WTC11 (cell line): ENCODE measurements around the gene HELQ. TPM values are rescaled to one million over a fixed set of nuclear protein-coding genes. Genes with fewer than 3 reads are reported as not detected.

ENCODE experiments used
- ATAC-seq: fragments of 200-7000 bp; cut with Tn5 transposase; 2 replicates; pipeline ENCODE4 v1.10.0; 2021; ENCODE audit warnings: mild to moderate bottlenecking, moderate library complexity
- CTCF ChIA-PET: fragments of 300-600 bp; sonication (Branson Sonifier 250); formaldehyde crosslinking; loops from one replicate; lab custom pipeline; 2021; ENCODE audit warnings: antibody characterized with exemption; lab: Charles Lee
- POLR2A ChIA-PET: fragments of 350-600 bp; sonication (Branson Sonifier 250); formaldehyde crosslinking; loops from one replicate; lab custom pipeline; 2021; ENCODE audit warnings: antibody characterized with exemption; lab: Charles Lee
- DNase-seq: peaks from one replicate; pipeline ENCODE4 v3.0.0; 2021; ENCODE audit warnings: low spot score
- H3K27ac Mint-ChIP-seq: 2 replicates; pipeline ENCODE4 v1.8.0; 2021; ENCODE audit warnings: mixed read lengths
- H3K27me3 Mint-ChIP-seq: 2 replicates; pipeline ENCODE4 v1.8.0; 2021; ENCODE audit warnings: low read depth, mild to moderate bottlenecking, moderate library complexity, mixed read lengths
- H3K36me3 Mint-ChIP-seq: 2 replicates; pipeline ENCODE4 v1.8.0; 2021; ENCODE audit warnings: mixed read lengths
- H3K4me1 Mint-ChIP-seq: 2 replicates; pipeline ENCODE4 v1.8.0; 2022; ENCODE audit warnings: mixed read lengths
- H3K4me3 Mint-ChIP-seq: 2 replicates; pipeline ENCODE4 v1.8.0; 2021; ENCODE audit warnings: mild to moderate bottlenecking, moderate library complexity, mixed read lengths
- H3K9me3 Mint-ChIP-seq: 2 replicates; pipeline ENCODE4 v1.8.0; 2021; ENCODE audit warnings: mixed read lengths
- ATF6 ChIP-seq: sonication (generic); formaldehyde crosslinking; IDR thresholded peaks from 2 replicates; pipeline ENCODE4 v1.8.1; 2023; ENCODE audit warnings: mild to moderate bottlenecking, missing genetic modification reagents
- ESRRA ChIP-seq: sonication (generic); formaldehyde crosslinking; IDR thresholded peaks from 2 replicates; pipeline ENCODE4 v1.8.1; 2022; ENCODE audit warnings: mild to moderate bottlenecking, missing genetic modification reagents, borderline replicate concordance
- ETV6 ChIP-seq: sonication (generic); formaldehyde crosslinking; IDR thresholded peaks from 2 replicates; pipeline ENCODE4 v1.8.1; 2022; ENCODE audit warnings: mild to moderate bottlenecking, missing genetic modification reagents
- JAZF1 ChIP-seq: fragments of 250-450 bp; sonication (Bioruptor Pico); IDR thresholded peaks from 2 replicates; pipeline ENCODE4 v1.9.0; 2021; ENCODE audit warnings: moderate library complexity, mild to moderate bottlenecking, inconsistent platforms
- JUN ChIP-seq: sonication (generic); formaldehyde crosslinking; IDR thresholded peaks from 2 replicates; pipeline ENCODE4 v1.8.0; 2023; ENCODE audit warnings: mild to moderate bottlenecking, missing genetic modification reagents
- KAT7 ChIP-seq: sonication (generic); formaldehyde crosslinking; IDR thresholded peaks from 2 replicates; pipeline ENCODE4 v1.8.1; 2023; ENCODE audit warnings: missing genetic modification reagents, mild to moderate bottlenecking, borderline replicate concordance
- NR3C1 ChIP-seq: sonication (generic); formaldehyde crosslinking; conservative IDR thresholded peaks from 2 replicates; pipeline ENCODE4 v1.8.1; 2023; ENCODE audit warnings: low read depth, mild to moderate bottlenecking, missing genetic modification reagents
- RELA ChIP-seq: sonication (generic); formaldehyde crosslinking; IDR thresholded peaks from 2 replicates; pipeline ENCODE4 v1.8.1; 2022; ENCODE audit warnings: missing genetic modification reagents, mild to moderate bottlenecking, borderline replicate concordance
- SOX15 ChIP-seq: fragments of 250-450 bp; sonication (Bioruptor Pico); IDR thresholded peaks from 2 replicates; pipeline ENCODE4 v1.9.0; 2021; ENCODE audit warnings: mild to moderate bottlenecking
- TP53 ChIP-seq: sonication (generic); formaldehyde crosslinking; IDR thresholded peaks from 2 replicates; pipeline ENCODE4 v1.8.1; 2023; ENCODE audit warnings: mild to moderate bottlenecking, missing genetic modification reagents
- ZBTB21 ChIP-seq: sonication (generic); formaldehyde crosslinking; IDR thresholded peaks from 2 replicates; pipeline ENCODE4 v1.8.1; 2023; ENCODE audit warnings: mild to moderate bottlenecking, missing genetic modification reagents, borderline replicate concordance
- ZBTB43 ChIP-seq: sonication (generic); formaldehyde crosslinking; IDR thresholded peaks from 2 replicates; pipeline ENCODE4 v1.8.1; 2023; ENCODE audit warnings: mild to moderate bottlenecking, missing genetic modification reagents
- ZNF121 ChIP-seq: sonication (generic); formaldehyde crosslinking; IDR thresholded peaks from 2 replicates; pipeline ENCODE4 v1.8.0; 2023; ENCODE audit warnings: missing genetic modification reagents
- ZNF317 ChIP-seq: sonication (generic); formaldehyde crosslinking; IDR thresholded peaks from 2 replicates; pipeline ENCODE4 v1.8.1; 2023; ENCODE audit warnings: low read depth, mild to moderate bottlenecking, moderate library complexity, missing genetic modification reagents, borderline replicate concordance
- ZNF396 ChIP-seq: fragments of 250-450 bp; sonication (Bioruptor Pico); IDR thresholded peaks from 2 replicates; pipeline ENCODE4 v1.8.0; 2021; ENCODE audit warnings: mild to moderate bottlenecking, moderate library complexity, borderline replicate concordance
- ZNF423 ChIP-seq: fragments of 250-450 bp; sonication (Bioruptor Pico); IDR thresholded peaks from 2 replicates; pipeline ENCODE4 v2.1.2; 2022; ENCODE audit warnings: mild to moderate bottlenecking, moderate library complexity
- total RNA-seq: library from RNA; stranded (reverse); gene quantifications from 3 replicates; pipeline ENCODE4 v1.2.3, GENCODE V29; 2021
- TF ChIP-seq, protein P1 (sequence below): sonication (generic); formaldehyde crosslinking; IDR thresholded peaks from 2 replicates; pipeline ENCODE4 v1.8.1; 2023; ENCODE audit warnings: mild to moderate bottlenecking, moderate library complexity, missing genetic modification reagents
- TF ChIP-seq, protein P2 (sequence below): sonication (generic); formaldehyde crosslinking; IDR thresholded peaks from 2 replicates; pipeline ENCODE4 v1.8.0; 2022; ENCODE audit warnings: mild to moderate bottlenecking, missing genetic modification reagents
- TF ChIP-seq, protein P3 (sequence below): sonication (generic); formaldehyde crosslinking; IDR thresholded peaks from 2 replicates; pipeline ENCODE4 v1.8.1; 2023; ENCODE audit warnings: mild to moderate bottlenecking, missing genetic modification reagents, moderate library complexity
- TF ChIP-seq, protein P4 (sequence below): sonication (generic); formaldehyde crosslinking; IDR thresholded peaks from 2 replicates; pipeline ENCODE4 v1.8.1; 2022; ENCODE audit warnings: low read depth, mild to moderate bottlenecking, moderate library complexity, missing genetic modification reagents, borderline replicate concordance
- TF ChIP-seq, protein P5 (sequence below): fragments of 250-450 bp; sonication (Bioruptor Pico); IDR thresholded peaks from 2 replicates; pipeline ENCODE4 v1.8.0; 2021; ENCODE audit warnings: mild to moderate bottlenecking
- TF ChIP-seq, protein P6 (sequence below): fragments of 250-450 bp; sonication (Bioruptor Pico); IDR thresholded peaks from 2 replicates; pipeline ENCODE4 v2.1.2; 2022; ENCODE audit warnings: mild to moderate bottlenecking, moderate library complexity
- TF ChIP-seq, protein P7 (sequence below): sonication (generic); formaldehyde crosslinking; IDR thresholded peaks from 2 replicates; pipeline ENCODE4 v1.8.1; 2022; ENCODE audit warnings: low read depth, missing genetic modification reagents, borderline replicate concordance

Gene HELQ
- total RNA-seq, 1 experiment from 2014 or later: 10.1 TPM

GRCh38 chr4:83382850-83383249 is 72.8 kb downstream of the HELQ start (continued):
- TF ChIP-seq, protein P1, sequence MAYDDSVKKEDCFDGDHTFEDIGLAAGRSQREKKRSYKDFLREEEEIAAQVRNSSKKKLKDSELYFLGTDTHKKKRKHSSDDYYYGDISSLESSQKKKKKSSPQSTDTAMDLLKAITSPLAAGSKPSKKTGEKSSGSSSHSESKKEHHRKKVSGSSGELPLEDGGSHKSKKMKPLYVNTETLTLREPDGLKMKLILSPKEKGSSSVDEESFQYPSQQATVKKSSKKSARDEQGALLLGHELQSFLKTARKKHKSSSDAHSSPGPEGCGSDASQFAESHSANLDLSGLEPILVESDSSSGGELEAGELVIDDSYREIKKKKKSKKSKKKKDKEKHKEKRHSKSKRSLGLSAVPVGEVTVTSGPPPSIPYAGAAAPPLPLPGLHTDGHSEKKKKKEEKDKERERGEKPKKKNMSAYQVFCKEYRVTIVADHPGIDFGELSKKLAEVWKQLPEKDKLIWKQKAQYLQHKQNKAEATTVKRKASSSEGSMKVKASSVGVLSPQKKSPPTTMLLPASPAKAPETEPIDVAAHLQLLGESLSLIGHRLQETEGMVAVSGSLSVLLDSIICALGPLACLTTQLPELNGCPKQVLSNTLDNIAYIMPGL (CRISPR knock-in tag): no peak
- TF ChIP-seq, protein P2, sequence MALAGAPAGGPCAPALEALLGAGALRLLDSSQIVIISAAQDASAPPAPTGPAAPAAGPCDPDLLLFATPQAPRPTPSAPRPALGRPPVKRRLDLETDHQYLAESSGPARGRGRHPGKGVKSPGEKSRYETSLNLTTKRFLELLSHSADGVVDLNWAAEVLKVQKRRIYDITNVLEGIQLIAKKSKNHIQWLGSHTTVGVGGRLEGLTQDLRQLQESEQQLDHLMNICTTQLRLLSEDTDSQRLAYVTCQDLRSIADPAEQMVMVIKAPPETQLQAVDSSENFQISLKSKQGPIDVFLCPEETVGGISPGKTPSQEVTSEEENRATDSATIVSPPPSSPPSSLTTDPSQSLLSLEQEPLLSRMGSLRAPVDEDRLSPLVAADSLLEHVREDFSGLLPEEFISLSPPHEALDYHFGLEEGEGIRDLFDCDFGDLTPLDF (CRISPR knock-in tag): no peak
- no peak for TF ChIP-seq RELA (CRISPR knock-in tag)
- TF ChIP-seq, protein P3, sequence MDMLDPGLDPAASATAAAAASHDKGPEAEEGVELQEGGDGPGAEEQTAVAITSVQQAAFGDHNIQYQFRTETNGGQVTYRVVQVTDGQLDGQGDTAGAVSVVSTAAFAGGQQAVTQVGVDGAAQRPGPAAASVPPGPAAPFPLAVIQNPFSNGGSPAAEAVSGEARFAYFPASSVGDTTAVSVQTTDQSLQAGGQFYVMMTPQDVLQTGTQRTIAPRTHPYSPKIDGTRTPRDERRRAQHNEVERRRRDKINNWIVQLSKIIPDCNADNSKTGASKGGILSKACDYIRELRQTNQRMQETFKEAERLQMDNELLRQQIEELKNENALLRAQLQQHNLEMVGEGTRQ (CRISPR knock-in tag): no peak
- TF ChIP-seq, protein P4, sequence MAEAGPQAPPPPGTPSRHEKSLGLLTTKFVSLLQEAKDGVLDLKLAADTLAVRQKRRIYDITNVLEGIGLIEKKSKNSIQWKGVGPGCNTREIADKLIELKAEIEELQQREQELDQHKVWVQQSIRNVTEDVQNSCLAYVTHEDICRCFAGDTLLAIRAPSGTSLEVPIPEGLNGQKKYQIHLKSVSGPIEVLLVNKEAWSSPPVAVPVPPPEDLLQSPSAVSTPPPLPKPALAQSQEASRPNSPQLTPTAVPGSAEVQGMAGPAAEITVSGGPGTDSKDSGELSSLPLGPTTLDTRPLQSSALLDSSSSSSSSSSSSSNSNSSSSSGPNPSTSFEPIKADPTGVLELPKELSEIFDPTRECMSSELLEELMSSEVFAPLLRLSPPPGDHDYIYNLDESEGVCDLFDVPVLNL (CRISPR knock-in tag): no peak
- no peak for TF ChIP-seq ETV6 (CRISPR knock-in tag)
- no peak for TF ChIP-seq ZNF317 (CRISPR knock-in tag)
- no peak for TF ChIP-seq JAZF1 (CRISPR knock-in tag)
- TF ChIP-seq ZBTB43 (CRISPR knock-in tag): no peak
- no peak for TF ChIP-seq ZNF423 (CRISPR knock-in tag)
- TF ChIP-seq JUN: no peak
- TF ChIP-seq SOX15 (CRISPR knock-in tag): no peak
- TF ChIP-seq TP53 (CRISPR knock-in tag): no peak

GRCh38 chr4:83381173-83381572 is 74.5 kb downstream of the HELQ start:
- Mint-ChIP-seq H3K27me3 (peaks cover 51% of the 10 kb centered on the region), H3K27ac (no peak overlapping the region), H3K36me3 (peaks cover 28% of the 10 kb centered on the region), H3K4me3 (no peak overlapping the region), H3K9me3 (peaks cover 62% of the 10 kb centered on the region), H3K4me1 (no peaks in the 10 kb centered on the region; the same call in 1 of the 2 replicates)
- CTCF ChIA-PET: no interaction called here
- POLR2A ChIA-PET: no interaction called here
- no peak for ATAC-seq
- no peak for DNase-seq
- TF ChIP-seq, protein P5, sequence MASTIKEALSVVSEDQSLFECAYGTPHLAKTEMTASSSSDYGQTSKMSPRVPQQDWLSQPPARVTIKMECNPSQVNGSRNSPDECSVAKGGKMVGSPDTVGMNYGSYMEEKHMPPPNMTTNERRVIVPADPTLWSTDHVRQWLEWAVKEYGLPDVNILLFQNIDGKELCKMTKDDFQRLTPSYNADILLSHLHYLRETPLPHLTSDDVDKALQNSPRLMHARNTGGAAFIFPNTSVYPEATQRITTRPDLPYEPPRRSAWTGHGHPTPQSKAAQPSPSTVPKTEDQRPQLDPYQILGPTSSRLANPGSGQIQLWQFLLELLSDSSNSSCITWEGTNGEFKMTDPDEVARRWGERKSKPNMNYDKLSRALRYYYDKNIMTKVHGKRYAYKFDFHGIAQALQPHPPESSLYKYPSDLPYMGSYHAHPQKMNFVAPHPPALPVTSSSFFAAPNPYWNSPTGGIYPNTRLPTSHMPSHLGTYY (CRISPR knock-in tag): no peak
- TF ChIP-seq ESRRA (CRISPR knock-in tag): no peak
- TF ChIP-seq, protein P6, sequence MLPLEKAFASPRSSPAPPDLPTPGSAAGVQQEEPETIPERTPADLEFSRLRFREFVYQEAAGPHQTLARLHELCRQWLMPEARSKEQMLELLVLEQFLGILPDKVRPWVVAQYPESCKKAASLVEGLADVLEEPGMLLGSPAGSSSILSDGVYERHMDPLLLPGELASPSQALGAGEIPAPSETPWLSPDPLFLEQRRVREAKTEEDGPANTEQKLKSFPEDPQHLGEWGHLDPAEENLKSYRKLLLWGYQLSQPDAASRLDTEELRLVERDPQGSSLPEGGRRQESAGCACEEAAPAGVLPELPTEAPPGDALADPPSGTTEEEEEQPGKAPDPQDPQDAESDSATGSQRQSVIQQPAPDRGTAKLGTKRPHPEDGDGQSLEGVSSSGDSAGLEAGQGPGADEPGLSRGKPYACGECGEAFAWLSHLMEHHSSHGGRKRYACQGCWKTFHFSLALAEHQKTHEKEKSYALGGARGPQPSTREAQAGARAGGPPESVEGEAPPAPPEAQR (CRISPR knock-in tag): no peak
- TF ChIP-seq, protein P2 (CRISPR knock-in tag): no peak
- TF ChIP-seq TP53 (CRISPR knock-in tag): no peak
- TF ChIP-seq, protein P7, sequence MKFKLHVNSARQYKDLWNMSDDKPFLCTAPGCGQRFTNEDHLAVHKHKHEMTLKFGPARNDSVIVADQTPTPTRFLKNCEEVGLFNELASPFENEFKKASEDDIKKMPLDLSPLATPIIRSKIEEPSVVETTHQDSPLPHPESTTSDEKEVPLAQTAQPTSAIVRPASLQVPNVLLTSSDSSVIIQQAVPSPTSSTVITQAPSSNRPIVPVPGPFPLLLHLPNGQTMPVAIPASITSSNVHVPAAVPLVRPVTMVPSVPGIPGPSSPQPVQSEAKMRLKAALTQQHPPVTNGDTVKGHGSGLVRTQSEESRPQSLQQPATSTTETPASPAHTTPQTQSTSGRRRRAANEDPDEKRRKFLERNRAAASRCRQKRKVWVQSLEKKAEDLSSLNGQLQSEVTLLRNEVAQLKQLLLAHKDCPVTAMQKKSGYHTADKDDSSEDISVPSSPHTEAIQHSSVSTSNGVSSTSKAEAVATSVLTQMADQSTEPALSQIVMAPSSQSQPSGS (CRISPR knock-in tag): no peak
- no peak for TF ChIP-seq ZNF121
- no peak for TF ChIP-seq ZNF396 (CRISPR knock-in tag)
- TF ChIP-seq NR3C1: no peak
- TF ChIP-seq ATF6 (CRISPR knock-in tag): no peak
- TF ChIP-seq ZBTB21 (CRISPR knock-in tag): no peak
- no peak for TF ChIP-seq KAT7 (CRISPR knock-in tag)
